Smooth muscle cell (in vitro differentiated cells): ENCODE measurements around the gene SELENOF. TPM values are rescaled to one million over a fixed set of nuclear protein-coding genes. Genes with fewer than 3 reads are reported as not detected.

Experiments
- DNase-seq: peaks from one replicate; lab custom pipeline; 2025; ENCODE audit not compliant: unreplicated experiment; lab: John Stamatoyannopoulos, UW
- H2AFZ ChIP-seq: fragments of 200-600 bp; sonication (generic); 2 replicates; pipeline ENCODE4 v1.6.0; 2016; ENCODE audit warnings: antibody characterized with exemption, low read depth, mild to moderate bottlenecking
- H3F3A ChIP-seq: fragments of 200-600 bp; sonication (generic); 2 replicates; pipeline ENCODE4 v1.6.0; 2017; ENCODE audit warnings: antibody characterized with exemption, low read depth
- H3K27ac ChIP-seq: fragments of 200-600 bp; sonication (generic); 2 replicates; pipeline ENCODE4 v1.5.1; 2016; ENCODE audit warnings: low read depth, mild to moderate bottlenecking
- H3K27me3 ChIP-seq: fragments of 200-600 bp; sonication (generic); 2 replicates; pipeline ENCODE4 v1.6.1; 2016; ENCODE audit warnings: low read depth, mild to moderate bottlenecking
- H3K36me3 ChIP-seq: fragments of 200-600 bp; sonication (generic); 2 replicates; pipeline ENCODE4 v1.5.1; 2016; ENCODE audit warnings: low read depth
- H3K4me1 ChIP-seq: fragments of 200-600 bp; sonication (generic); 2 replicates; pipeline ENCODE4 v1.5.1; 2016; ENCODE audit warnings: low read depth
- H3K4me2 ChIP-seq: fragments of 200-600 bp; sonication (generic); 2 replicates; pipeline ENCODE4 v1.6.0; 2016; ENCODE audit warnings: mild to moderate bottlenecking
- H3K4me3 ChIP-seq: fragments of 200-600 bp; sonication (generic); 2 replicates; pipeline ENCODE4 v1.5.1; 2016; ENCODE audit warnings: mild to moderate bottlenecking
- H3K79me2 ChIP-seq: fragments of 200-600 bp; sonication (generic); 2 replicates; pipeline ENCODE4 v1.6.0; 2016; ENCODE audit warnings: low read depth, mild to moderate bottlenecking
- H3K9ac ChIP-seq: fragments of 200-600 bp; sonication (generic); 2 replicates; pipeline ENCODE4 v1.6.0; 2016; ENCODE audit warnings: low read depth
- H3K9me3 ChIP-seq: fragments of 200-600 bp; sonication (generic); replicated peaks from 2 replicates; pipeline ENCODE4 v1.5.1; 2016; ENCODE audit warnings: low read depth
- H4K20me1 ChIP-seq: fragments of 200-600 bp; sonication (generic); 2 replicates; pipeline ENCODE4 v1.6.0; 2016; ENCODE audit warnings: low read depth
- CTCF ChIP-seq: fragments of 200-600 bp; sonication (generic); IDR thresholded peaks from 2 replicates; pipeline ENCODE4 v1.5.1; 2017; ENCODE audit warnings: borderline replicate concordance, mild to moderate bottlenecking, antibody characterized with exemption; ENCODE audit not compliant: insufficient read depth, poor library complexity, severe bottlenecking
- WGBS: methylation state at CpG from one replicate; pipeline ENCODE4 v1.1.7; 2016; ENCODE audit warnings: low lambda C conversion rate; 5-methylcytosine and 5-hydroxymethylcytosine counted together
- polyA plus RNA-seq: library from polyadenylated mRNA; unstranded; fragments of >200 nt; fragmentation: Nextera tagmentation; extraction: Ambion mirVana; gene quantifications from 2 replicates; pipeline ENCODE4 v1.2.1, GENCODE V29; 2016
- total RNA-seq: library from RNA; depleted of rRNA; stranded (reverse); fragments of >200 nt; gene quantifications from 2 replicates; pipeline ENCODE4 v1.2.3, GENCODE V29; 2014

SELENOF gene
- total and polyA plus RNA-seq, 2 experiments from 2014 or later = 185 to 252 TPM

- no peak overlapping the region for H3K4me2 ChIP-seq
- H4K20me1 ChIP-seq = peaks cover 52% of the 10 kb centered on the region
- H3K36me3 ChIP-seq = peaks cover 6% of the 10 kb centered on the region
- no peaks in the 10 kb centered on the region for H3F3A ChIP-seq
- TF ChIP-seq CTCF = no peak
- H3K27ac ChIP-seq = no peak overlapping the region
- no peaks in the 10 kb centered on the region for H3K4me1 ChIP-seq
- H2AFZ ChIP-seq = no peak overlapping the region
- no peak for DNase-seq
- no peaks in the 10 kb centered on the region for H3K9me3 ChIP-seq
- peaks cover 30% of the 10 kb centered on the region for H3K79me2 ChIP-seq
- WGBS = 98% methylated on average over 6 of the region's 6 CpGs
- H3K4me3 ChIP-seq = no peak overlapping the region
- H3K9ac ChIP-seq = no peak overlapping the region
- no peaks in the 10 kb centered on the region for H3K27me3 ChIP-seq
Observed at GRCh38 chr1:86865973-86866637, 47.8 kb downstream of the SELENOF start.

DNA sequence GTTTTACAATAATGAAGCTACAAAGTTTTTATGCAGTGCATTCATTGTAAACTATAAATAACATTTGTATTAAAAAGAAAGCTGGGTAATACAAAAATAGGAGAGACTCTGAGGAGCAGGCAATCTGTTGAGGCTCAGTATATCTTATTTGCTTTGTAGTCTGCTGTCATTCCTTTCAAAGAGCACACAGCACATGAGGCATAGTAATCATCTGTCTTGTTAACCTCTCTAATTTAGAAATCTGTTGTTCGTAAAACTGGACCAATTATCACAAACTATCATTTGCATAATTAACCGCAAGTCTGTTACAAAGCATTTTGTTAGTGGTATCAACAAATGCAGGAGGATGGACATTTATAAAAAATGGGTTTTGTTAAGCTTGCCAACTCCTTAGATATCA, 51.0 kb downstream of the SELENOF start:
- H3K27me3 ChIP-seq = no peaks in the 10 kb centered on the region
- no peak overlapping the region for H3K4me3 ChIP-seq
- DNase-seq = no peak
- H3K79me2 ChIP-seq = peaks cover 23% of the 10 kb centered on the region
- H3F3A ChIP-seq = no peaks in the 10 kb centered on the region
- no peak overlapping the region for H3K4me2 ChIP-seq
- no peak overlapping the region for H3K27ac ChIP-seq
- no peak overlapping the region for H3K9ac ChIP-seq
- TF ChIP-seq CTCF = no peak
- H3K4me1 ChIP-seq = no peaks in the 10 kb centered on the region
- peaks cover 30% of the 10 kb centered on the region for H4K20me1 ChIP-seq
- WGBS = 92% methylated on average over 2 of the region's 2 CpGs
- H3K36me3 ChIP-seq = peaks cover 6% of the 10 kb centered on the region
- no peak overlapping the region for H2AFZ ChIP-seq
- H3K9me3 ChIP-seq = no peaks in the 10 kb centered on the region

DNA sequence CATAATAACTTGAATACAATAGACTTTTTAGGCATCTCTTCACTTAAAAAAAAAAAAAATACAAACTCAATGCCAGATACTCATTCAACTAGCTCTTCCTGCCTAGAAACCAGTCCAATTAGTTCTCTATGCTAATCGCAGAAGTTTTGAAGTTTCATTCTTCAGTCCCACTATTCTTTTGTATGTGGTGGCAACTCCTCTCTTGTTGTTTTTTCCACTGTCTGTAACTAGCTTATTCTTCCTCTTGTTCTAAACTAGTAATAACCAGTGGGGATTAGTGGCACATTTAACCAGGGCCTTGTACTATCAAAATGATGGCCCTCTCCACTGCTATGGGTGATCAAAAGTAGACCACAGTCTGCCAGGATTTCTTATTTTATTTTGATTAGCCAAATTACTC, 52.5 kb downstream of the SELENOF start:
- Histone ChIP-seq H3K27me3 (no peaks in the 10 kb centered on the region), H3K27ac (no peak overlapping the region), H3K4me3 (no peak overlapping the region), H3K4me2 (no peak overlapping the region), H3K4me1 (no peaks in the 10 kb centered on the region), H3K9me3 (no peaks in the 10 kb centered on the region), H4K20me1 (peaks cover 18% of the 10 kb centered on the region), H3K79me2 (peaks cover 23% of the 10 kb centered on the region), H3K9ac (no peak overlapping the region), H3F3A (no peaks in the 10 kb centered on the region), H2AFZ (no peak overlapping the region), H3K36me3 (peaks cover 6% of the 10 kb centered on the region)
- DNase-seq = no peak
- no peak for TF ChIP-seq CTCF
- 100% methylated on average over 1 of the region's 1 CpG for WGBS

DNA sequence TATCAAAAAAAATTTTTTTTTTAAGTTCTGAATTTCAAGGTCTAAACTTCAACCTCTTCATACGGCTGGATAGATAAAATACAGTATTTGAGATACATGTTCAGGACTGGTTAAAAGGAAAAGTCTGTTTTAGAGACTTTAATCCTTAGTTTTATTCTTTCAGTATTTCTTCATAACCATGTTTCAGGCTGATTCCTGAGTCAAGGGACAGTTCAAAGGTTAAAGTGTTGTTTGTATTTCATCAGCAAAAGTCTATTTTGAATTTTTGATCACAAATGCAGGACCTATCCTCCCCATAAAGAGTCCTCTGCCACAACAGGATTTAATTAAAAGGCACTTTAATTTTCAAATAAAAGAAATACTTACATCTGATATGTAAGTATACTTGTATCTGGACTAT, 53.5 kb downstream of the SELENOF start:
- WGBS = 97% methylated on average over 1 of the region's 1 CpG
- H4K20me1 ChIP-seq = peaks cover 11% of the 10 kb centered on the region

More for the DNA sequence above, 53.5 kb downstream of the SELENOF start:
- H3K4me2 ChIP-seq = no peak overlapping the region
- H3K9ac ChIP-seq = no peak overlapping the region
- H2AFZ ChIP-seq = no peak overlapping the region
- no peak for DNase-seq
- H3K4me3 ChIP-seq = no peak overlapping the region
- no peaks in the 10 kb centered on the region for H3K4me1 ChIP-seq
- H3K27me3 ChIP-seq = no peaks in the 10 kb centered on the region
- peaks cover 18% of the 10 kb centered on the region for H3K79me2 ChIP-seq
- peaks cover 6% of the 10 kb centered on the region for H3K36me3 ChIP-seq
- no peaks in the 10 kb centered on the region for H3K9me3 ChIP-seq
- H3K27ac ChIP-seq = no peak overlapping the region
- H3F3A ChIP-seq = no peaks in the 10 kb centered on the region
- TF ChIP-seq CTCF = no peak
